OCI-LY1 (cell line): ENCODE results near the gene KIF4A.

Experiments used
- H2AFZ ChIP-seq: fragments of 200-600 bp; sonication (generic), shearing (Covaris generic); 2 replicates; pipeline ENCODE4 v1.6.0; 2014; ENCODE audit warnings: antibody characterized with exemption, mild to moderate bottlenecking, low read length
- H3F3A ChIP-seq: fragments of 200-600 bp; sonication (generic), shearing (Covaris generic); 2 replicates; pipeline ENCODE4 v1.6.0; 2014; ENCODE audit warnings: mild to moderate bottlenecking, antibody characterized with exemption, low read length, moderate library complexity; ENCODE audit not compliant: insufficient read depth
- H3K27ac ChIP-seq: fragments of 200-600 bp; sonication (generic); 2 replicates; pipeline ENCODE4 v1.5.1; 2014; ENCODE audit warnings: low read length, mixed run types, mild to moderate bottlenecking, low read depth; ENCODE audit not compliant: poor library complexity, severe bottlenecking
- H3K27me3 ChIP-seq: fragments of 200-600 bp; sonication (generic); 2 replicates; pipeline ENCODE4 v1.6.0; 2014; ENCODE audit warnings: antibody characterized with exemption, mild to moderate bottlenecking, low read length, moderate library complexity; ENCODE audit not compliant: insufficient read depth
- H3K36me3 ChIP-seq: fragments of 200-600 bp; sonication (generic); 2 replicates; pipeline ENCODE4 v1.6.1; 2014; ENCODE audit warnings: mild to moderate bottlenecking, antibody characterized with exemption, low read length, moderate library complexity, mixed read lengths; ENCODE audit not compliant: insufficient read depth
- H3K4me1 ChIP-seq: fragments of 200-600 bp; sonication (generic); 2 replicates; pipeline ENCODE4 v1.5.1; 2014; ENCODE audit warnings: mild to moderate bottlenecking, low read length, moderate library complexity; ENCODE audit not compliant: insufficient read depth, severe bottlenecking
- H3K4me2 ChIP-seq: fragments of 200-600 bp; sonication (generic), shearing (Covaris generic); 2 replicates; pipeline ENCODE4 v1.6.1; 2014; ENCODE audit warnings: low read length
- H3K4me3 ChIP-seq: fragments of 200-600 bp; sonication (generic); 2 replicates; pipeline ENCODE4 v1.5.1; 2014; ENCODE audit warnings: low read length, low read depth, mild to moderate bottlenecking, mixed read lengths; ENCODE audit not compliant: poor library complexity, severe bottlenecking
- H3K79me2 ChIP-seq: fragments of 200-600 bp; shearing (Covaris generic); 2 replicates; pipeline ENCODE4 v1.6.1; 2016; ENCODE audit warnings: mixed run types, low read length, mixed read lengths; ENCODE audit not compliant: insufficient read depth
- H3K9ac ChIP-seq: fragments of 200-600 bp; sonication (generic), shearing (Covaris generic); 2 replicates; pipeline ENCODE4 v1.6.1; 2014; ENCODE audit warnings: mild to moderate bottlenecking, low read length, mixed read lengths
- H3K9me2 ChIP-seq: fragments of 200-600 bp; sonication (generic), shearing (Covaris generic); 2 replicates; pipeline ENCODE4 v1.6.1; 2014; ENCODE audit warnings: low read depth, mild to moderate bottlenecking, low read length, mixed read lengths
- H3K9me3 ChIP-seq: fragments of 200-600 bp; shearing (Covaris generic); 2 replicates; pipeline ENCODE4 v1.6.1; 2014; ENCODE audit warnings: low read length, mixed read lengths
- H4K20me1 ChIP-seq: fragments of 200-600 bp; sonication (generic), shearing (Covaris generic); 2 replicates; pipeline ENCODE4 v1.6.0; 2016; ENCODE audit warnings: mild to moderate bottlenecking, low read length; ENCODE audit not compliant: insufficient read depth
- CTCF ChIP-seq: fragments of 200-600 bp; sonication (generic), shearing (Covaris generic); IDR thresholded peaks from 2 replicates; pipeline ENCODE4 v1.5.1; 2017; ENCODE audit warnings: mild to moderate bottlenecking, antibody characterized with exemption, low read length, moderate library complexity, mixed read lengths
- EZH2 ChIP-seq: fragments of 200-600 bp; sonication (generic), shearing (Covaris generic); IDR thresholded peaks from 2 replicates; pipeline ENCODE4 v1.8.0; 2017; ENCODE audit warnings: borderline replicate concordance, mixed run types, mild to moderate bottlenecking, antibody characterized with exemption, low read length, moderate library complexity, mixed read lengths

Gene KIF4A

DNA sequence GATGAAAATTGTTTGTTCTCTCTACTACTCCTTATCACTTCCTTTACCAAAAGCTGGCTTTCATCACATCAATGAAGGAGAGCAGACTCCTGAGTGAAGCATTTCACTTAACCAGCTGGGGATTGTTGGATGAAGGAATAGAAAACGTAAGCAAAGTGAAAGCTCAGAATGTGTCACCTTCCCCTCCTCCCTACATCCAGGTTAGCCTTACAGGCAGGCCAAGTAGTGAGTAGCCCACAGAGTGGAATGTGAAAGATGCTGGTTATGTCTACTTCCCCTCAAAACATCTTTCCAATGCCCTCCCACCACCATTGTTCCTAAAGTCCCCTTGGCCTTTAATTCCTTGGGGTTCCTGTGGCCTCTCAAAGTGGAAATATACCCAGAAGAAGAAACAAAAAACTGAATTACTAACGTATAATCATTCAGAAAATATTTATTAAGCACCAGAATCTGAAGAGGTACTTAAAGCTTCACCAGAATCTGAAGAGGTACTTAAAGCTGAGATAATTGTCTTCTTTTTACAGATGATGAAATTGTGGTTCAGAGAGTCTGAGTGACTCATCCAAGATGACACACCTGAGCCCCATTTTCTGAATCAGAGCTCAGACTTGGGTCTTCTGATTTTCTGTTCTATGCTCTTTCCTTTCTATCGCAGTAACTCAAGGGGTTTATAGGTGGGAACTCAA lies 36.4 kb upstream of the KIF4A start:
- H3K4me1 ChIP-seq = no peaks in the 10 kb centered on the region
- H3K27me3 ChIP-seq = no peaks in the 10 kb centered on the region
- no peaks in the 10 kb centered on the region for H4K20me1 ChIP-seq
- H2AFZ ChIP-seq = no peak overlapping the region
- H3K79me2 ChIP-seq = no peaks in the 10 kb centered on the region
- no peak overlapping the region for H3K4me2 ChIP-seq
- no peak overlapping the region for H3K4me3 ChIP-seq
- no peaks in the 10 kb centered on the region for H3F3A ChIP-seq
- H3K9me3 ChIP-seq = no peaks in the 10 kb centered on the region
- H3K36me3 ChIP-seq = no peaks in the 10 kb centered on the region
- TF ChIP-seq CTCF = no peak
- TF ChIP-seq EZH2 = no peak
- no peak overlapping the region for H3K9ac ChIP-seq
- H3K9me2 ChIP-seq = no peaks in the 10 kb centered on the region
- H3K27ac ChIP-seq = no peak overlapping the region

GRCh38 chrX:70254063-70254400 lies 35.9 kb upstream of the KIF4A start:
- TF ChIP-seq EZH2 (no peak), CTCF (no peak)
- Histone ChIP-seq H3K9ac (no peak overlapping the region), H3K27ac (no peak overlapping the region), H3K4me3 (no peak overlapping the region), H3K79me2 (no peaks in the 10 kb centered on the region), H3K36me3 (no peaks in the 10 kb centered on the region), H3K9me3 (no peaks in the 10 kb centered on the region), H3K4me2 (no peak overlapping the region), H2AFZ (no peak overlapping the region), H3K4me1 (no peaks in the 10 kb centered on the region), H3F3A (no peaks in the 10 kb centered on the region), H4K20me1 (no peaks in the 10 kb centered on the region), H3K9me2 (no peaks in the 10 kb centered on the region), H3K27me3 (no peaks in the 10 kb centered on the region)

DNA sequence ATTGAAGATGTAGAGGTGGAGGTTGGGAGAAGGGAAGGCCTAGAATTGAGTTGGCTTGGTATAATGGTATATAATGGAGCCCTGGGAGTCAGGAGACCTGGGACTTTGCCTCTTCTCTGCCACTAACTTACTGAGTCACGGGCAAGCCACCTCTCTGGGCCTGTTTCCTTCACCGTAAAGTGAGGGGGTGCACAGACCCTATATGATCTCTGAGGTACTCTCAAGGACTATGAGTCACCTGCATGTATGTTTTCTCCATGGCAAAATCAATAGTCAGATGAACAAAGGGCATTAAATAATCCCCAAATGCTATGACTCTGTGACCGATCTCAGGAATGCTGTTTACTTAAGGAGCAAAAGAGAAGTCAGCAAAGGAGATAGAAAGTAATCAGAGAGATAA lies 35.0 kb upstream of the KIF4A start:
- no peaks in the 10 kb centered on the region for H3K36me3 ChIP-seq

More for the DNA sequence above, 35.0 kb upstream of the KIF4A start:
- no peaks in the 10 kb centered on the region for H3K9me2 ChIP-seq
- TF ChIP-seq CTCF = no peak
- no peak for TF ChIP-seq EZH2
- no peaks in the 10 kb centered on the region for H4K20me1 ChIP-seq
- no peaks in the 10 kb centered on the region for H3K79me2 ChIP-seq
- H3K27me3 ChIP-seq = no peaks in the 10 kb centered on the region
- H2AFZ ChIP-seq = no peak overlapping the region
- H3K9me3 ChIP-seq = no peaks in the 10 kb centered on the region
- H3K9ac ChIP-seq = no peak overlapping the region
- H3K4me3 ChIP-seq = no peak overlapping the region
- H3K27ac ChIP-seq = no peak overlapping the region
- H3K4me2 ChIP-seq = no peak overlapping the region
- H3K4me1 ChIP-seq = no peaks in the 10 kb centered on the region
- no peaks in the 10 kb centered on the region for H3F3A ChIP-seq
